ENCODE measurements around the gene PRRT1.
A peak's percentile ranks its signal among the peaks of the same experiment; 100 is the strongest.
"Not testable (repeated sequence)": the region's sequence is repeated elsewhere in the genome, so short reads cannot be mapped to it uniquely, and the experiment has no call there.

The PRRT1 gene

GRCh38 chr6:32195902-32196681 lies 44.4 kb upstream of the PRRT1 start:
- H3K79me2 ChIP-seq (ENCODE audit: control insufficient read depth, insufficient read depth, low read length) = no peaks in the 10 kb centered on the region
- peak overlapping the region; percentile 89 for H3K56ac ChIP-seq (ENCODE audit: low read length)
- H3K9ac ChIP-seq (ENCODE audit: low read length) = peak overlapping the region; percentile 99
- H3K27me3 ChIP-seq (ENCODE audit: insufficient read depth, low read length, poor library complexity) = no peaks in the 10 kb centered on the region
- peak overlapping the region; percentile 54 for H3K4me3 ChIP-seq (ENCODE audit: low read length)
- H4K8ac ChIP-seq (ENCODE audit: low read depth, low read length) = no peak overlapping the region
- H2AK5ac ChIP-seq (ENCODE audit: low read length) = peak overlapping the region; percentile 22
- H3K27ac ChIP-seq (ENCODE audit: low read depth, low read length) = peak overlapping the region; percentile 95
- peak overlapping the region; percentile 11 for H3K23ac ChIP-seq (ENCODE audit: low read length)
- no CpG with 5 or more reads among the region's 58 CpGs for WGBS (ENCODE audit: extremely low coverage, insufficient coverage, low lambda C conversion rate)
- peak; percentile 94 for DNase-seq
- H4K5ac ChIP-seq (ENCODE audit: low read length) = no peak overlapping the region
- peak overlapping the region; percentile 61 for H3K4me2 ChIP-seq (ENCODE audit: low read length)
- H2BK15ac ChIP-seq (replicated peaks; ENCODE audit: low read depth) = no peak overlapping the region
- peaks cover 2% of the 10 kb centered on the region for H3K79me1 ChIP-seq (ENCODE audit: low read length)
- peak overlapping the region; percentile 94 for H2BK5ac ChIP-seq (ENCODE audit: low read length)
- H3K18ac ChIP-seq (ENCODE audit: low read length) = peak overlapping the region; percentile 52
- peaks cover 19% of the 10 kb centered on the region for H3K4me1 ChIP-seq (ENCODE audit: control insufficient read depth, low read depth, low read length)
- no peak overlapping the region for H2BK120ac ChIP-seq (ENCODE audit: low read depth, low read length)
- H3K36me3 ChIP-seq (ENCODE audit: control insufficient read depth, insufficient read depth, low read length) = no peaks in the 10 kb centered on the region
- peak overlapping the region; percentile 63 for H3K4ac ChIP-seq (ENCODE audit: low read depth, low read length)

GRCh38 chr6:32195652-32195901 lies 43.8 kb upstream of the PRRT1 start:
- no peak overlapping the region for H2BK120ac ChIP-seq (ENCODE audit: low read depth, low read length)
- H3K4me3 ChIP-seq (ENCODE audit: low read length) = no peak overlapping the region
- H2BK5ac ChIP-seq (ENCODE audit: low read length) = no peak overlapping the region
- no peak overlapping the region for H3K4me2 ChIP-seq (ENCODE audit: low read length)
- H2AK5ac ChIP-seq (ENCODE audit: low read length) = no peak overlapping the region
- no peak overlapping the region for H3K4ac ChIP-seq (ENCODE audit: low read depth, low read length)
- H3K9ac ChIP-seq (ENCODE audit: low read length) = no peak overlapping the region
- H3K79me2 ChIP-seq (ENCODE audit: control insufficient read depth, insufficient read depth, low read length) = no peaks in the 10 kb centered on the region
- H2BK15ac ChIP-seq (replicated peaks; ENCODE audit: low read depth) = no peak overlapping the region
- H4K8ac ChIP-seq (ENCODE audit: low read depth, low read length) = no peak overlapping the region
- no peak overlapping the region for H3K23ac ChIP-seq (ENCODE audit: low read length)
- H3K27ac ChIP-seq (ENCODE audit: low read depth, low read length) = peak overlapping the region; percentile 95
- no CpG with 5 or more reads among the region's 25 CpGs for WGBS (ENCODE audit: extremely low coverage, insufficient coverage, low lambda C conversion rate)
- no peak overlapping the region for H3K18ac ChIP-seq (ENCODE audit: low read length)
- no peak overlapping the region for H4K5ac ChIP-seq (ENCODE audit: low read length)
- H3K79me1 ChIP-seq (ENCODE audit: low read length) = peaks cover 2% of the 10 kb centered on the region
- H3K56ac ChIP-seq (ENCODE audit: low read length) = no peak overlapping the region
- H3K27me3 ChIP-seq (ENCODE audit: insufficient read depth, low read length, poor library complexity) = no peaks in the 10 kb centered on the region
- H3K4me1 ChIP-seq (ENCODE audit: control insufficient read depth, low read depth, low read length) = peaks cover 22% of the 10 kb centered on the region
- no peaks in the 10 kb centered on the region for H3K36me3 ChIP-seq (ENCODE audit: control insufficient read depth, insufficient read depth, low read length)
- peak; percentile 100 for DNase-seq

GRCh38 chr6:32194825-32195651 lies 43.3 kb upstream of the PRRT1 start:
- Histone ChIP-seq H3K79me2 (ENCODE audit: control insufficient read depth, insufficient read depth, low read length) (no peaks in the 10 kb centered on the region), H3K27ac (ENCODE audit: low read depth, low read length) (peak overlapping the region; percentile 82), H3K27me3 (ENCODE audit: insufficient read depth, low read length, poor library complexity) (no peaks in the 10 kb centered on the region), H3K4ac (ENCODE audit: low read depth, low read length) (no peak overlapping the region), H3K36me3 (ENCODE audit: control insufficient read depth, insufficient read depth, low read length) (no peaks in the 10 kb centered on the region), H3K23ac (ENCODE audit: low read length) (no peak overlapping the region), H2BK120ac (ENCODE audit: low read depth, low read length) (no peak overlapping the region), H3K9ac (ENCODE audit: low read length) (peak overlapping the region; percentile 89), H2BK5ac (ENCODE audit: low read length) (peak overlapping the region; percentile 87), H3K4me3 (ENCODE audit: low read length) (peak overlapping the region; percentile 23), H3K79me1 (ENCODE audit: low read length) (peaks cover 2% of the 10 kb centered on the region), H3K4me1 (ENCODE audit: control insufficient read depth, low read depth, low read length) (peaks cover 22% of the 10 kb centered on the region), H2AK5ac (ENCODE audit: low read length) (peak overlapping the region; percentile 82), H3K4me2 (ENCODE audit: low read length) (peak overlapping the region; percentile 85), H3K18ac (ENCODE audit: low read length) (peak overlapping the region; percentile 76), H2BK15ac (replicated peaks; ENCODE audit: low read depth) (no peak overlapping the region), H4K8ac (ENCODE audit: low read depth, low read length) (peak overlapping the region; percentile 68), H4K5ac (ENCODE audit: low read length) (peak overlapping the region; percentile 98), H3K56ac (ENCODE audit: low read length) (peak overlapping the region; percentile 84)
- DNase-seq = peak; percentile 78
- no CpG with 5 or more reads among the region's 15 CpGs for WGBS (ENCODE audit: extremely low coverage, insufficient coverage, low lambda C conversion rate)

- Histone ChIP-seq H3K4me3 (ENCODE audit: low read length) (no peak overlapping the region), H3K4me1 (ENCODE audit: control insufficient read depth, low read depth, low read length) (peaks cover 22% of the 10 kb centered on the region), H3K27ac (ENCODE audit: low read depth, low read length) (no peak overlapping the region)
Observed at GRCh38 chr6:32194388-32194787, 42.6 kb upstream of the PRRT1 start.

GRCh38 chr6:32193096-32193495 lies 41.4 kb upstream of the PRRT1 start:
- not testable (repeated sequence) for H3K23ac ChIP-seq (ENCODE audit: low read length); H3K4me2 ChIP-seq (ENCODE audit: low read length); H2BK120ac ChIP-seq (ENCODE audit: low read depth, low read length); H3K27ac ChIP-seq (ENCODE audit: low read depth, low read length); H4K8ac ChIP-seq (ENCODE audit: low read depth, low read length); H3K36me3 ChIP-seq (ENCODE audit: control insufficient read depth, insufficient read depth, low read length); H3K27me3 ChIP-seq (ENCODE audit: insufficient read depth, low read length, poor library complexity); H3K79me1 ChIP-seq (ENCODE audit: low read length); H2BK15ac ChIP-seq (replicated peaks; ENCODE audit: low read depth); H3K4me3 ChIP-seq (ENCODE audit: low read length); H3K9ac ChIP-seq (ENCODE audit: low read length); DNase-seq; H4K5ac ChIP-seq (ENCODE audit: low read length); H2AK5ac ChIP-seq (ENCODE audit: low read length); H2BK5ac ChIP-seq (ENCODE audit: low read length)
- H3K18ac ChIP-seq (ENCODE audit: low read length) = peak overlapping the region; percentile 72
- H3K4ac ChIP-seq (ENCODE audit: low read depth, low read length) = peak overlapping the region; percentile 23
- H3K4me1 ChIP-seq (ENCODE audit: control insufficient read depth, low read depth, low read length) = peaks cover 22% of the 10 kb centered on the region
- no CpG with 5 or more reads among the region's 13 CpGs for WGBS (ENCODE audit: extremely low coverage, insufficient coverage, low lambda C conversion rate)
- peaks cover 12% of the 10 kb centered on the region for H3K79me2 ChIP-seq (ENCODE audit: control insufficient read depth, insufficient read depth, low read length)
- H3K56ac ChIP-seq (ENCODE audit: low read length) = peak overlapping the region; percentile 84

More at GRCh38 chr6:32194388-32194787, 42.6 kb upstream of the PRRT1 start:
- Histone ChIP-seq H3K79me1 (ENCODE audit: low read length) (peaks cover 2% of the 10 kb centered on the region), H3K9ac (ENCODE audit: low read length) (no peak overlapping the region), H3K56ac (ENCODE audit: low read length) (peak overlapping the region; percentile 30), H4K8ac (ENCODE audit: low read depth, low read length) (no peak overlapping the region), H3K23ac (ENCODE audit: low read length) (no peak overlapping the region), H3K18ac (ENCODE audit: low read length) (no peak overlapping the region), H3K36me3 (ENCODE audit: control insufficient read depth, insufficient read depth, low read length) (no peaks in the 10 kb centered on the region), H3K27me3 (ENCODE audit: insufficient read depth, low read length, poor library complexity) (no peaks in the 10 kb centered on the region), H3K4ac (ENCODE audit: low read depth, low read length) (no peak overlapping the region), H2AK5ac (ENCODE audit: low read length) (peak overlapping the region; percentile 27), H2BK120ac (ENCODE audit: low read depth, low read length) (no peak overlapping the region), H3K4me2 (ENCODE audit: low read length) (no peak overlapping the region), H4K5ac (ENCODE audit: low read length) (no peak overlapping the region), H3K79me2 (ENCODE audit: control insufficient read depth, insufficient read depth, low read length) (peaks cover under 1% of the 10 kb centered on the region), H2BK15ac (replicated peaks; ENCODE audit: low read depth) (no peak overlapping the region), H2BK5ac (ENCODE audit: low read length) (no peak overlapping the region)
- no peak for DNase-seq
- no CpG with 5 or more reads among the region's 4 CpGs for WGBS (ENCODE audit: extremely low coverage, insufficient coverage, low lambda C conversion rate)
